Activated CD4-positive, alpha-beta T cell treated with anti-CD3 and anti-CD28 coated beads, Interleukin-10, Interleukin-2, amounts not matched to agents 100 ng/mL and 50 ng/mL, durations not matched to agents 16 hours and 8 hours (primary cell): Measurements from ENCODE around the gene BCLAF1.
"Not testable (repeated sequence)": the region's sequence is repeated elsewhere in the genome, so short reads cannot be mapped to it uniquely, and the experiment has no call there.

Source experiments
- DNase-seq: peaks from one replicate; pipeline ENCODE4 v3.0.0-alpha.2; 2020

Gene BCLAF1

DNA sequence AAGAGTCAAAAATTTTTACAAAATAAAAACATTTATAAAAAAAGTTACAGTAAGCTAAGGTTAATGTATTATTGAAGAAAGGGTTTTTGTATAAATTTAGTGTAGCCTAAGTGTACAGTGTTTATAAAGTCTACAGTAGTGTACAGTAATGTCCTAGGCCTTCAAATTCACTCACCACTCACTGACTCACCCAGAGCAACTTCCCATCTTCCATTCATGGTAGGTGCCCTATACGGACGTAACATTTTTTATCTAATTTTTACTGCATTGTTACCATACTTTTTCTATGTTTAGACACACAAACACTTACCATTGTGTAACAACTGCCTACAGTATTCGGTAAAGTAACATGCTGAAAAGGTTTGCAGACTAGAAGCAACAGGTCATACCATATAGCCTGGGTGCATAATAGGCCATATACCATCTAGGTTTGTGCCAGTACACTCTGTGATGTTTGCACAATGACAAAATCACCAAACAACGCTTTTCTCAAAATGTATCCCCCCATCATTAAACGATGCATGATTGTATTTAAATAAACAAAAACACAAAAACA, 45.5 kb downstream of the BCLAF1 start:
- no peak for DNase-seq

DNA sequence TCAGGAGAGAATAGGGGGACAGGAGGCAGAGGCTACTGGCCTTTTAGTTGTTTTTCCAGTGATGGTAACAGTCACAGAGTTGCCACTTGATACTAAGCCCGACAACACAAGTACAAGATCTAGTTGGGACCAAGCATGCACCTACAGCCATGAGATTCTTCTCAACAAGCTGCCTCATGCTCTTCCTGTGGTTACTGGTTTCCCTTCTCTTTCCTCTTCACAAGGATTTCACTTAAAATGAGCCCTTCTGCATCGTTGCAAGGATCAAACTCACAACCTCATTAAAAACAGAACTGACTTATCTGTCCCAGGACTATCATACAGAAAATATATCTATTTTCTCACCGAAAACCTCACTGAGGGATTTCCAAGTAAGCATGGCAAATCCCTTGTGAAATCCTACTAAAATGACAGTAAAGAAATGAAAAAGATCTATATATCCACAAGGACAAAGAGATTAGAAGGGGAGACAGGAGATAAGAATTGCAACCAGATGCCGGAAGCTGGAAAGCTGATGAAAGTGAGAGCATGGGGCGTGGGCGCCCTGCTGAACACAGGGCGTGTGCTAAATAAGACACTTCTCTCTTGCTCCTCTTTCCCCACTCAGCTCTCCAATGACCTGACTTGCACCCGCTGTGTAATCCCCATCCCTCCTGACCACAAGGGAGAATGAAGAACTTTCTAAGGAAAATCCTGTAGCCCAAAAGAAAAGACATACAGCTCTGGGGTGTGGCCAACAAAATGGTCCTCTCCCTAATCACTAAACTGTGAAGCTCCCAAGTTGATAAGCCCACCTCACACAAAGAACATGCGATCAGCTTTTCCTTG, 53.0 kb downstream of the BCLAF1 start:
- no peak for DNase-seq

DNA sequence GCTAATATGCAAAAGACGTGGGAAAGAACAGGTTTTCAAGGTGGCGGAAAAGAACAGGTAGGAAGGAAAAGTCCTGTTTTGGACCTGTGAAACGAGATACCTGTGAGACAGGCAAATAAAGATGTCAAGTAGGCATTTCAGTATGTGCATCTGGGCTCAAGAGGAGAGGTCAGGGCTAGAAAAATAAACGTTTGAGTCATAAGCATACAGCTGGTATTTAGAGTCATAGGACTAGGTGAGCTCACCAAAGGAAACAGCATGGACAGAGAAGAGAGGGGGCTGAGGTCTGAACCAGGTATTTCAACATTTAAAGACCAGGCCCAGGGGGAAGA, 54.4 kb downstream of the BCLAF1 start:
- DNase-seq: no peak

DNA sequence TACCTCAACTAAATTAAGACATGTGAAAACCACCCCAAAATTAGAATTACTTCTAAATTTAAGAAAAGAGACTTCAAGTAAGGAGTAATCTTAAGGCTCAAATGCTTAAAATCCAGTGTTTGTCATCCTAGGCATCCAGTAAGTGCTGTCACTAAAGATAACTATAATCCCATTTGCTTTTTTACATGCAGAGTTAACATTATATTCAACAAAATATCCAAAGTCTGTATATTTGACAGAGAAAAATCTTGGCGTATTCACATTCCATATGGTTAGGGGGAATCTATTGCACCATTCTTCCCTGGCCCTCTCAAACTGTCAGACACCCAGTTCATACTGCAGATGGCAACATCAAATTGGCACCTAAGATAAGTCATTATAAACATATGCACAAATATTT, 56.9 kb downstream of the BCLAF1 start:
- DNase-seq: no peak

DNA sequence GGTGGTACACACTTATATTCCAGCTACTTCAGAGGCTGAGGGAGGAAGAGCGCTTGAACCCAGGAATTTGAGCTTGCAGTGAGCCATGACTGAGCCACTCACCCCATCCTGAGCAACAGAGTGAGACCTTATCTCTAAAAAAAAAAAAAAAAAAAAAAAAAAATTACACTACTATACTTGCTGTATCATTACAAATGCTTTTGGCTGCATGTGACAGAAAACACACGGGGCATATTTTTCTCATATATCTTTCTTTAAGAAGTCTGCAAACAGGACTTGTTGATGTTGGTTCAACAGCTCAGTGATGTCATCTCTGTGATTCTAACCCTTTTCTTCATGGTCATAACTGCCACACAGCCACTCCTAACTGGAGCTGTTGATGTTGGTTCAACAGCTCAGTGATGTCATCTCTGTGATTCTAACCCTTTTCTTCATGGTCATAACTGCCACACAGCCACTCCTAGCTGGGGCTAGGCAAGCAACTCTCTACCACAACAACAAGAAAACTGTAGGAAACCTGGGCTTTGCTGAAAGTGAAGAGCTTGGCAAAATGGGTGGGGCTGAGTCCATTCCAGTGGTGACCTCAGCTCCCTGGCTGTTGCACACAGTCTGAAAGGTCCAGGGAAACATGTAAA, 59.3 kb downstream of the BCLAF1 start:
- DNase-seq: no peak

- no peak for DNase-seq
These were observed 60.8 kb downstream of the BCLAF1 start for GRCh38 chr6:136228814-136229213.

DNA sequence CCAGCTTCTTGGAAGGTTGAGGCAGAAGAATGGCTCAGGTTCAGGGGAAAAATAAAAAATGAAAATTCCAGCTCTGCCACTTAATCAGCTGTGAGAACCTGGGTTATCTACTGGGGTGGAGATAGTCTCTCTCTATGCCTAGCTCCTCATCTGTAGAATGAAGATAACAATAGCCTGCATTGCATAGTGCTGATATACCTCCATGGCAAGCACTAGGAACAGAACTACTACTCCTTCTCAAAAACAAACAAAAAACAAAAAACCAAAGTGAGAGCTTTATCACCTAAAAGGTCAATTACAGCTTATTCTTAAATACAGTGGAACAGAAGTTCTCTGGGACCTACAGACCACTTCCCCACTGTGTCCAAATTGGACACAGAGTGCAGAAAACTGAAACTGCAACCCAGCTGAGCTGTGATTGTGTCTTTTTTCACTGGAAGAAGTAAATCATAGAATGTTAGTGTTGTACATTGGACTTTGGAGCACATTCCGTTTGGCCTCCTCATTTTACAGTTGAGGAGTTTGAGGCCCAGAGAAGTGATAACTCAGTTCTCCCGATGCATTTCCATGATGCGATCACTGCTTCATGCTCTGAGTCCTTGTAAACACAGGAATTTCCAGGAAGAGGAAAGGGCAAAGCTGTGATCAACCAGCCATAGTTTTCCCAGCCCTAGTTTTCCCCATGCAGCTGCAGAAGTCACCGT, 62.8 kb downstream of the BCLAF1 start:
- DNase-seq: no peak

GRCh38 chr6:136226027-136226673, 63.5 kb downstream of the BCLAF1 start:
- peak; percentile 48 for DNase-seq

GRCh38 chr6:136225496-136225895, 64.2 kb downstream of the BCLAF1 start:
- DNase-seq: no peak

GRCh38 chr6:136224974-136225373, 64.7 kb downstream of the BCLAF1 start:
- DNase-seq: not testable (repeated sequence)

GRCh38 chr6:136216503-136217401, 72.9 kb downstream of the BCLAF1 start:
- DNase-seq: no peak

GRCh38 chr6:136213853-136214252, 75.8 kb downstream of the BCLAF1 start:
- DNase-seq: no peak

GRCh38 chr6:136213012-136213539, 76.6 kb downstream of the BCLAF1 start:
- DNase-seq: no peak

- DNase-seq: no peak
These were observed 77.0 kb downstream of the BCLAF1 start for GRCh38 chr6:136212608-136213007.

DNA sequence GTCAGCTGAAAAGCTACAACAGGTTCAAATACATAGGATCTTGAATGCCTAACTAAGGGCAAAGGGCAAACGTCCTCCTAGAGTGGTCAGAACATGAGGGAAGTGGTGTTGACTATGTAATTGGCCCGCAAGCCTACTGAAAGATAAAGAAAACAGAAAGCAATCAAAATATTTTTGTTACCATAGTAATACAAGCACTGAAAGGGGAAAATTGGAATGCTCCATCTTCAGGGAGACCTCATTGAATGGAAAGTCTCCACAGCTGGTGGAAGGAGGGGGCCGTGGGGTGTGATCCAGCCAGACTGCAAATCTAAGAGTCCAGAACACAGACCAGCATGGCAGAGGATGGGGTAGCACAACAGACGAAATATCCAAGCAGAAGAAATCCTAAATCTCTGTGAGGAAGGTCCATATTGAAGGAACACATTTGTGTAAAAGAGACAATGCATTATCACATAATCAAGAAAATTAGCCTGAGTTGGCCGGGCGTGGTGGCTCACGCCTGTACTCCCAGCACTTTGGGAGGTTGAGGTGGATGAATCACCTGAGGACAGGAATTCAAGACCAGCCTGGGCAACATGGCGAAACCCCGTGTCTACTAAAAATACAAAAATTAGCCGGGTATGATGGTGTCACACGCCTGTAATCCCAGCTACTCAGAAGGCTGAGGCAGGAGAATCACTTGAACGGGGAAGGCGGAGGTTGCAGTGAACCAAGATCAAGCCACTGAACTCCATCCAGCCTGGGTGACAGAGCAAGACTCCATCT, 79.1 kb downstream of the BCLAF1 start:
- DNase-seq: no peak

DNA sequence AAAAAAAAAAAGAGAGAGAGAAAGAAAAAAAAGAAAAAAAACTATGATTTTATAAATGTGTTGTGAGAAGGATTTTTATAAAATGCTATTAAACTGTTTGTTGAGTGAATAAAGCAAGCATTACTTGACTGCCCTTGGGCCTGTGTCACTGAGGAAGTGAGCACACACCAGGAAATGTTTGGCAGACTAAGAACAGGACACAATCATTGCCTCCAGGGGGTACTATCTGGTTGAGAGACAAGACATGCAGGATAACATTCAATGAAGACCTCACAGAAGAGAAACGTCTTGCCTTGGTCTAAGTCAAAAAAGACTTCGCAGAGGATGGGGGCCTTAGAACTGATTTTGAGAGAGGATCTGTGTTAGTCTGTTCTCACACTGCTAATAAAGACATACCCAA, 80.2 kb downstream of the BCLAF1 start:
- DNase-seq: no peak

GRCh38 chr6:136208783-136209182, 80.9 kb downstream of the BCLAF1 start:
- DNase-seq: no peak
